OCI-LY1 (cell line): ENCODE measurements around the gene SUPT4H1.
A peak's percentile ranks its signal among the peaks of the same experiment; 100 is the strongest.

Experiments used
- H2AFZ ChIP-seq: fragments of 200-600 bp; sonication (generic), shearing (Covaris generic); 2 replicates; pipeline ENCODE4 v1.6.0; 2014; ENCODE audit warnings: antibody characterized with exemption, mild to moderate bottlenecking, low read length
- H3F3A ChIP-seq: fragments of 200-600 bp; sonication (generic), shearing (Covaris generic); 2 replicates; pipeline ENCODE4 v1.6.0; 2014; ENCODE audit warnings: mild to moderate bottlenecking, antibody characterized with exemption, low read length, moderate library complexity; ENCODE audit not compliant: insufficient read depth
- H3K27ac ChIP-seq: fragments of 200-600 bp; sonication (generic); 2 replicates; pipeline ENCODE4 v1.5.1; 2014; ENCODE audit warnings: low read length, mixed run types, mild to moderate bottlenecking, low read depth; ENCODE audit not compliant: poor library complexity, severe bottlenecking
- H3K27me3 ChIP-seq: fragments of 200-600 bp; sonication (generic); 2 replicates; pipeline ENCODE4 v1.6.0; 2014; ENCODE audit warnings: antibody characterized with exemption, mild to moderate bottlenecking, low read length, moderate library complexity; ENCODE audit not compliant: insufficient read depth
- H3K36me3 ChIP-seq: fragments of 200-600 bp; sonication (generic); 2 replicates; pipeline ENCODE4 v1.6.1; 2014; ENCODE audit warnings: mild to moderate bottlenecking, antibody characterized with exemption, low read length, moderate library complexity, mixed read lengths; ENCODE audit not compliant: insufficient read depth
- H3K4me1 ChIP-seq: fragments of 200-600 bp; sonication (generic); 2 replicates; pipeline ENCODE4 v1.5.1; 2014; ENCODE audit warnings: mild to moderate bottlenecking, low read length, moderate library complexity; ENCODE audit not compliant: insufficient read depth, severe bottlenecking
- H3K4me2 ChIP-seq: fragments of 200-600 bp; sonication (generic), shearing (Covaris generic); 2 replicates; pipeline ENCODE4 v1.6.1; 2014; ENCODE audit warnings: low read length
- H3K4me3 ChIP-seq: fragments of 200-600 bp; sonication (generic); 2 replicates; pipeline ENCODE4 v1.5.1; 2014; ENCODE audit warnings: low read length, low read depth, mild to moderate bottlenecking, mixed read lengths; ENCODE audit not compliant: poor library complexity, severe bottlenecking
- H3K79me2 ChIP-seq: fragments of 200-600 bp; shearing (Covaris generic); 2 replicates; pipeline ENCODE4 v1.6.1; 2016; ENCODE audit warnings: mixed run types, low read length, mixed read lengths; ENCODE audit not compliant: insufficient read depth
- H3K9ac ChIP-seq: fragments of 200-600 bp; sonication (generic), shearing (Covaris generic); 2 replicates; pipeline ENCODE4 v1.6.1; 2014; ENCODE audit warnings: mild to moderate bottlenecking, low read length, mixed read lengths
- H3K9me2 ChIP-seq: fragments of 200-600 bp; sonication (generic), shearing (Covaris generic); 2 replicates; pipeline ENCODE4 v1.6.1; 2014; ENCODE audit warnings: low read depth, mild to moderate bottlenecking, low read length, mixed read lengths
- H3K9me3 ChIP-seq: fragments of 200-600 bp; shearing (Covaris generic); 2 replicates; pipeline ENCODE4 v1.6.1; 2014; ENCODE audit warnings: low read length, mixed read lengths
- H4K20me1 ChIP-seq: fragments of 200-600 bp; sonication (generic), shearing (Covaris generic); 2 replicates; pipeline ENCODE4 v1.6.0; 2016; ENCODE audit warnings: mild to moderate bottlenecking, low read length; ENCODE audit not compliant: insufficient read depth
- CTCF ChIP-seq: fragments of 200-600 bp; sonication (generic), shearing (Covaris generic); IDR thresholded peaks from 2 replicates; pipeline ENCODE4 v1.5.1; 2017; ENCODE audit warnings: mild to moderate bottlenecking, antibody characterized with exemption, low read length, moderate library complexity, mixed read lengths
- EZH2 ChIP-seq: fragments of 200-600 bp; sonication (generic), shearing (Covaris generic); IDR thresholded peaks from 2 replicates; pipeline ENCODE4 v1.8.0; 2017; ENCODE audit warnings: borderline replicate concordance, mixed run types, mild to moderate bottlenecking, antibody characterized with exemption, low read length, moderate library complexity, mixed read lengths

SUPT4H1 gene

GRCh38 chr17:58319173-58320162 lies 32.5 kb downstream of the SUPT4H1 start:
- Histone ChIP-seq H3K4me1 (peaks cover 8% of the 10 kb centered on the region), H3K27ac (no peak overlapping the region), H4K20me1 (no peaks in the 10 kb centered on the region), H3K9me2 (no peaks in the 10 kb centered on the region), H3K9me3 (no peaks in the 10 kb centered on the region), H3K4me2 (no peak overlapping the region), H3K4me3 (no peak overlapping the region), H3K9ac (no peak overlapping the region), H3K27me3 (no peaks in the 10 kb centered on the region), H2AFZ (no peak overlapping the region), H3K36me3 (peaks cover 17% of the 10 kb centered on the region; the same call in 1 of the 2 replicates), H3K79me2 (no peaks in the 10 kb centered on the region), H3F3A (no peaks in the 10 kb centered on the region)
- no peak for TF ChIP-seq CTCF

DNA sequence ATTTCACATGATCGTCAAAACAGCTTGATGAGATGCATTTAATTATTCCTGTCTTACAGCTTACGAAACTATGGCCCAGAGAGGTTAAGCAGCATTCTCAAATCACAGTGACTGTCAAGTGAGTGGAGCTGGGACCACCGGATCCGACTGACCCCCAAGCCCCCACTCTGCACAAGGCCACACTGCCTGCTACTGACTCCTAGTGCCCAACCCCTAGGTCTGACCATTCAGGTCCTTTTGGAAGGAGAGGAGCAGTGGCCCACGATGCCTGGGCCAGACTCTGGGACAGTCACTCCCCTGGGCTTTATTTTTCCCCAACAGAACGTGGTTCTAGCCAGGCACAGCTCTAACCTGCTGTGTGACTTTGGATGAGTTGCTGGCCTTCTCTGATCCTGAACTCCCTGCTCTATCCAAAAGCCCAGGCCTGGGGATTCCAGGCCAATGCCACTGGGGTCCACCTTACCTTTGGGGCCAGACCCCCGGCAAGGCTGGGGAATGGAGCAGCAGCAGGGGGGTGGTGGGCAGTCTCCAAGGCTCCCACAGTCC lies 33.3 kb downstream of the SUPT4H1 start:
- Histone ChIP-seq H3K4me2 (no peak overlapping the region), H3K9me2 (no peaks in the 10 kb centered on the region), H3K9ac (no peak overlapping the region), H3K36me3 (peaks cover 17% of the 10 kb centered on the region; the same call in 1 of the 2 replicates), H3F3A (no peaks in the 10 kb centered on the region), H3K27me3 (no peaks in the 10 kb centered on the region), H3K4me1 (peaks cover 8% of the 10 kb centered on the region), H3K27ac (no peak overlapping the region), H2AFZ (no peak overlapping the region), H3K4me3 (no peak overlapping the region), H3K9me3 (no peaks in the 10 kb centered on the region), H3K79me2 (no peaks in the 10 kb centered on the region), H4K20me1 (no peaks in the 10 kb centered on the region)
- TF ChIP-seq CTCF (no peak), EZH2 (no peak)

DNA sequence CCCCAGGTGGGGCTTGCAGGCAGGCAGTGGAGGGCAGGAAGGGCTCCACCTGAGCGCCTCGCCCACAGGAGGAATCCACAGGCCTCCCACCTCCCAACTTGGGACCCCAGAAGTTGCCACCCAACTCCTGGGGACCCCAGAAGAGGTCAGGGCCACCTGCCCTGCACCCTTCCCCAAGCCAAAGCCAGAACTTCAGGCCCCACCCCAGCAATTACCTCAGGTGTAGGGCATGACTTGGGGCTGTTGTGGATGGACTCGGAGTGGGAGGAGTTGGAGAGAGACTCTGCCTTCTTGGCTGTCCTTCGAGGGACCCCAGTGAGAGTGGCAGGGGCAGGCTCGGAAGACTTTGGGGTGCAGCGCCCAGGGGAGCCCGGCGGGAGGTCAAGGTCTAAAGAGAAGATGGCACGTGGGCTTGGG lies 33.9 kb downstream of the SUPT4H1 start:
- Histone ChIP-seq H3K27ac (peak overlapping the region; percentile 17), H3K4me1 (peaks cover 8% of the 10 kb centered on the region), H3K4me3 (no peak overlapping the region), H3K79me2 (no peaks in the 10 kb centered on the region), H3F3A (no peaks in the 10 kb centered on the region), H3K4me2 (no peak overlapping the region), H3K9me3 (no peaks in the 10 kb centered on the region), H3K9ac (peak overlapping the region; percentile 3; the same call in 1 of the 2 replicates), H2AFZ (no peak overlapping the region), H3K27me3 (no peaks in the 10 kb centered on the region), H3K36me3 (peaks cover 17% of the 10 kb centered on the region; the same call in 1 of the 2 replicates), H4K20me1 (no peaks in the 10 kb centered on the region), H3K9me2 (no peaks in the 10 kb centered on the region)
- TF ChIP-seq EZH2 (no peak), CTCF (no peak)
